Kidney glomerular epithelial cell (primary cell): ENCODE results near the gene HS3ST3A1.
"Not testable (repeated sequence)": the region's sequence is repeated elsewhere in the genome, so short reads cannot be mapped to it uniquely, and the experiment has no call there.

ENCODE experiments used
- DNase-seq: peaks from one replicate; lab custom pipeline; 2025; lab: John Stamatoyannopoulos, UW

The HS3ST3A1 gene

DNA sequence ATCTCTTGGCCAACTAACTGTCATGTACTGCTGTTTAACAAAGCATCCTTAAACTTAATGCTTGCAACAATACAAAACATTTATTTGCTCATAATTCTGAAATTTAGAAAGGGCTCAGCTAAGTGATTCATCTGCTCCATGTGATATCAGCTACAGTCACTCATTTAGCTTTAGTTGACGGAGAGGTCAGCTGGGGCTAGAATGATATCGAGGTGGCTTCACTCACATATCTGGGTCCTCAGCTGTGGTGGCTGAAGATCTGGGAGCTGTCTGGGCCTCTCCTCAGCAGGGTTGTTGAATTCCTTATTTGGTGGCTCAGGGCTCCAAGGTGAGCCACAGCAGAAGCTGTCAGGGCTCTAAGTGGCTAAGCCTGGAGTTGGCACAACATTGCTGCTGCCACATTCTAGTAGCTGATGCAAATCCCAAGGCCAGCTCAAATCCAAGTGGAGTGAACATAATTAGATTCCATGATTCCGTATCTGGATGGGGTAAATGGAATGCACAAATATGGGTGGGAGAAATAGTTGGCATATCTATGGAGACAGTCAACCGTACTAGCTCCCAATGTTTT is 62.8 kb downstream of the HS3ST3A1 start:
- no peak for DNase-seq

DNA sequence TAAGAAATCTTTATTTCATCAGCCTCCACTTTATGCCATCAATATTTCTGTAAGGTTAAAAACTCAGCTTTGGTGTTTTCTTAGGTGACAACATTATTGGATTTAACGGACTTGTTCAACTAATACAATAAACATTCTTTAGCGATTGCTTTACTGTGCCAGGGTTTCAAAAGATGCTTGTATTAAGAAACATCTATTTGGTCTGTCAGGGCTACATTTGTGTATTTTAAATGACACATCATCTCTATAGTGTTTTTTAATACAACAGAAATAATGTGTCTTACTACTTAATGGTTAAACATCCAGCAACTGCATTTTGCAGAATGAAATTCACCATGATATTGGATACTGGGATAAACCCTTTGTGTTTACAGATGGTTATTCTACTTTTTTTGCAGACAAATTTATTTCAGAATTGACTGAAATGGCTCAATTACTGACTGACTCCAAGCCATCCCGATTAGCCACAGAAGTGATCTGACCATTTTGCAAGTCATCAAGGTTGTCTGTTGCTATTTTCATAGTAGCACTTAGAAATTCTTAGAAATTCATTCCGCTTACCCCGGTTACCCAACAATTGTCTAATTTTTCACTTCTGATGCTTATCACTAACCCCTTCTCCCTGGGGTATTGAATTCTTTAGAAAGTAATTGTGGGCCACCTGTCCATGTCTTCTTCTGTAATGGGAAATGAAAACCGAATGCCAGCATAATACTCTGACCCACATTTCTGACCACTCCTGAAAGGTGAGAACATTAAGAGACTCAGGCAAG is 63.7 kb downstream of the HS3ST3A1 start:
- no peak for DNase-seq

DNA sequence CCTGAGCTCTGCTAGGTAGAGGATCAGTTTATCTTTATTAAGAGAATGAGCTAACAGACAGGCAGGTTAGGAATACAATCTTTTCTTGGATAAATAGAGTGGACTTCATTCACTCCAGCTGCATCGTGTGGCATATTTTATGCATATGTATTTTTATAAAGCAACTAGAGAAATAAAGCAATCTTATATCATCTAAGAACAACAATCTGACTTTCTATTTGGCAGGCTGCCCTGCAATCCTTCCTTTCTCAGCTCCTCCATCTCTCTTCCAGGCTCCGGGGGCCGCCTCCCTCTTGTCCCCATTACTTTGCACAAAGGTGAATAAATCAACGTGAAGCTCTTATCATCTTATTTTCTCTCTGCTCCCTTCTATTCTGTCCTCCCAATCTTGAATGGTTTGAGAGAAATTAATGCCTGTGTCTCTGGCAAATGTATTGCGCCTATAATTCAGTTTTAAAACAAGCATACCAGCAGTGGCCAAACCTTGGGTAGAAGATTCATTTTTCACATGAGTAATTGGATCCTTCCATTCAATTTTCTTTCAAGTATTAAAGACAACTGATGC is 64.5 kb downstream of the HS3ST3A1 start:
- DNase-seq, result no peak

DNA sequence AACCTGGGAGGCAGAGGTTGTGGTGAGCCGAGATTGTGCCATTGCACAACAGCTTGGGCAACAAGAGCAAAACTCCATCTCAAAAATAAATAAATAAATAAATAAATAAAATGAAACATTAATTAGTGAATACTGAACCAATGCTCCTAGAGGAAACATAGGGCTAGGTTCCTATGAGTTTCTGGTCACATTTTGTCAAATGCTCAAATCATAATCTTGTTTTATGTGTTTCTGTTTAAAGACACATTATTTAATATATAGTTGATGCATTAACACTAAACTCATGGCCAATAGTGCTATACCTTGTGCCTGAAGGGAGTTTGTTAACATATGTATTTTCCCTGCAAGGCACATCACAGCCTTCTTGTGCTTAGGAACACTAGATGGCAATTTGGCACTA is 66.8 kb downstream of the HS3ST3A1 start:
- DNase-seq, result no peak

DNA sequence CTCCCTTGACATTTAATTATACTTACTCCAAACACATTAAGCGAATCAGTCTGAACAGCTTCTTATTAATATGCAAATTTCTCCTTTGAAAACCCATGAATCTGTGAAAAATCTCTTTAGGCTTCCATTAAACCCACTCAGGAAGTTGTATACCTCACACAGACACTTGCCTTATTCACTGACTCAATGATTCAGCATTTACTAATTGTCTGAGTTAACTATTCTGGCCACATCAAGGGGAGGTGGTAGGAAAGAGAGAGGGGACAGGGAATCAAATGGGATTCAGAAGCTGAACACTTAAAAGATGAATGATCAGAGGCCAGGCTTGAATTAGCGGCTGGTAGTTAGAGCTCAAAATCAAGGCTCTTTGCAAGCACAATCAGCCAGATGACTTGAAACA is 70.0 kb downstream of the HS3ST3A1 start:
- DNase-seq, result no peak

DNA sequence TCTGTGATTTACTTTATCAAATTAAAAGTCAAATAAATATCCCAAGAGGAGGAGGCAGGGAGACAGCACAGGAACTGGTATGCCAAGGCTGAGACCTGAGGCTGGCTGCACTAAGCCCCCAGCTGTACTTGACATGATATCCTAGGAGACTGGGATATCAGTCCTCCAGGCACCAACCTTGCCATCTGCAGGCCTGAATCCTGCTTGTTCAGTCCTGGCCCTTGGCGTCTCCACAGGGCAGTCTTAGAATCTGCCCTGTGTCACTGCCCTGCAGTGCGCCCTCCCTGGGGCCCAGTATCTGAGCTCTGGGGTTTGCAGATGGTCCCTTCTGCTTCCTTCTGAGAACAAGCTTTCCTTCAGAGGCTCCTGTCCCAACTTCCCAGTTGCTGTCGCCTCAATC is 75.9 kb downstream of the HS3ST3A1 start:
- no peak for DNase-seq

DNA sequence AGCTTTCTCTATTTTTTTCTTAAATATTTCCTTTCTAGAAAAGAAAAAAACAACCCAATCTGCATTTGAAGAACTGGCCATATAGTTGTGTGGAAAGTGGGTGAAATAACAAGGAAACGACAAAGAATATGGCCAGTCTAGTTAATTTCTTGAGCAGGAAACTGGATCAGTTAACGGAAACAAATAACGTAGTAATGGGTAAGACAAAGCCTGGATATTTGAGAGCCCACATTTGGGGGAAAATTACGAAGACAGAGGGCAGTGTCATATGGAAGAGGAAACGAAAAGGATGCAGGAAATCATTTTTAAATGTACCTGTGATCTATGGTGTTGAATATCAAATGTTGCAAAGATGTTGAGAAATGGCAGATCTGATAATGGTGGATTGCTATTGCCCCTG is 78.6 kb downstream of the HS3ST3A1 start:
- no peak for DNase-seq

DNA sequence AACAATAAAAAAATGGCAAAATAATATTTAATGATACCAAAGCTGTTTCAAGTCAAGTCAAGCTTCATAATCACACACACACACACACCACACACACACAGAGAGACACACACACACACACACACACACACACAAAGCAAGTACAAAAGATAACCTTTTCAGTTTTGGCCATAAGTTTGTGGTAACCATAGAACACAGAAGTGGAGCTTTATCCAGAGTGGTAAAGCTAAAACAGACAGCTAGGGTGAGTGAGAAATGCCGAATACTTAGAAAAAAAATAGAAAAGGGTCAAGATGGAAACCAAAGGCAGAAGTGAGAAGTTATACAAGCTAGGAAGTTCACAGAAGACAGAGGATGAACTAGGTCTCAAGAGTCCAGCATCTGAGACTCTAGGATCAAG is 79.0 kb downstream of the HS3ST3A1 start:
- no peak for DNase-seq

DNA sequence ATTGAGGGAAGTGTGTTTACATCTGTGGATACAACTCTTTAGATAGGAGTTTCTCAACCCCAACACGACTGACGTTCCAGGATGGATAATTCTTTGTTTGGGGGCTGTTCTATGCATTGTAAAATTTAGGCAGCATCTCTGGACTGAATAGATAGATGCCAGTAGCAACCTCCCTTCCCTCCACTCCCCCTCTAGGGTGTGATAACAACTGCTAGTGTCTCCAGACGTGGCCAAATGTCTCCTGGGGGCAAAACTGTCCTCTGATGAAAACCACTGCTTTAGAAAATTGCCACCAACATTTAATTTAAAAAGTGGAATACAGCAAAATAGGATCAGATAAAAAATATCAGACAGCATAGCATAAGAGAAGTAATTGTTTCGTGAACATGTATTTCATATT is 79.9 kb downstream of the HS3ST3A1 start:
- DNase-seq, result no peak

DNA sequence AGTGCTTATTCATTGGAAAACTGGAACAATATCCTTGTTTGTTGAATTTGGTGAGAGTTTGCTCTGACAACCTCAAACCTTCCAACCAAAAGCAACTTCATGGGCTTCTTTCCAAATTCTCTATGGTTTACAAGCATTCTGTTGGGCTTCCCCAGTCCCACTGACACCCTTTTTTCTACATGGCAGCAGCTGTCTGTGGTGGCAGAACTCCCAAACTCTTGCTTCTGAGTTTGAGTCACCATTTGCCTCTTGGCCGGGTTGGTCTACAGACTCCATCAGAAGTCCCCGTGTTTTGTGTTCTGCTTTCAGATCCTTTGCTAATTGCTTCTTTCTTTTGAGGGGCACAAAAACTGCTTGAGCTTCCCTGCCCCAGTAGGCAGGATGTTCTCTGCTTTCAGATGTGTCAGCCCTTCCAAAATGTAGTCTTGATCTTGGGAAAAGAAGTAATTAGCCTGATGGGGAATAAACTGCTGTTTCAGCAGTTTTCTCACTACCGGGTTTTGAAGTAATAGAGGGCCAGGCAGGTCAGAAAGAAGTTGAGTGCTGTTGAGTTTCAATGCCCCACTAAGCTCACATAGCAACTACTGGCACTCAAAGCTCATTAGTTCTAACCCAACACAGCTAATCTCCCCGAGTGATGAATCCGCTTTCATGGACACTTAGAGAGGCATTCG is 80.7 kb downstream of the HS3ST3A1 start:
- DNase-seq, result no peak

DNA sequence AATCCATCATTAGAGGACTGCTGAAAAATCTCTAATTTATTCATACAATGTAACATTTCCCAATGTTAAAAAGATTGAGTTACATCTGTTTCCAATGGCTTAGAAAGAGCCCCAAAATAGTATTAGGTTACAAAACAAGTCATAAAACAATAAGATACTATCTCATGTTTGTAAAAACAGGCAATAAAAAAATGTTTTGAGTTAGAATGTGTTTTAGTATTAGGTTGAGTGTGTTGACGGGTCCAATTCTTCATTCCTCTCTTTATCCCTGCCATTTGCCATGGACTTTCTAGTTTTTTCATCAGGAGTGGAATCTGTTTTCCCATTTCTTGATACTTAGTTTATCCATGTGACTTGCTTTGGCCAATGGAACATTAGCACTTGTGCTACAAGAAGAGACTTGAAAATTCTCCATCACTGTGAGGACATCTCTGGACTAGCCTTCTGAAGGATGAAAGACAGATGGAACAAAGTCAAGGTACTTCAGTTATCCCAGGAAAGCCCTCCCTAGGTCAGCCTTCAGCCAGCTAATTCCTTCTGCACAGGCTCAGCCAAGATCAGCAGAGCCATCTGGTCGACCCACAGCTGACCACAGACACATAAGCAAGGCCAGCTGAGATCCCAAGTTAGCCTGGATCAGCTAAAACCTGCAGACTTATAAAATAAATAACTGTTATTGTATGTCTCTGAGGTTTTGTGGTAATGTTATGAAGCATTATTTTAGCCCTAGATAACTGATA is 83.3 kb downstream of the HS3ST3A1 start:
- DNase-seq, result no peak

DNA sequence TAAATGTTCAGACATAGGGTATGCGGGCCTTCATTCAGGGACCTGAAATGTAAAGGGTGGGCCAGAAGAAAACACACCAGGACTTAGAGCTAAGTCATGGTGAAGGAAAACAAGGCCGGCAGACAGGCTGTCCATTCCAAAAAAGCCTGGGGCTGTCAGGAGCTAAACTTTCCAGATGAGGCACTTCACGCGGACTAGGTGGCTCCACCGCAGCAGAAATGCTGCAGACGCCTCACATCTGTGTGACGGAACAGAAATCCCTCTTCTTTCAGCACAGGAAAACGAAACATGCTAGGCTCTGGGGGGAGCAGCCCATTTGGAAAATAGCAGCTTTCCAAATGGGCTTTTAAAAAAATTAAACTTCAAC is 88.7 kb downstream of the HS3ST3A1 start:
- DNase-seq, result no peak

DNA sequence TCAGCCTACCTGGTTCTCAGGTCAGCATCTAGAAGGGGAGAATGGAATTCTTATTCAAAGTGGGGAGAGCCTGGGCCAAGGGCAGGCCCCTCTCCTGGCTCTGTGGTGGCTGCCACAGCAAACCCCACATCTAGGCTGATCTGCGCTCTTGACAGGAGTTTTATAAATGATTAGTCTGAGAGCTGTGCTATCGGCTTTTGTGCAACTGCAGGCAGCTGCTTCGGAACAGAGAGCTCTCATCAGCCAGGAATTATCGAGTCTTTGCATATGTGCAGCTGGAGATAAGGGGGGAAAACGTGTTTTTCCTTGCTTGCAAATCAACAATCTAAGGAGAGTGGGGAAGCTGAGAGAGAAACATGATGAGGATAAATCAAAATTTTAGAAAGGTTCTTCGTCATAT is 91.7 kb downstream of the HS3ST3A1 start:
- DNase-seq, result no peak

DNA sequence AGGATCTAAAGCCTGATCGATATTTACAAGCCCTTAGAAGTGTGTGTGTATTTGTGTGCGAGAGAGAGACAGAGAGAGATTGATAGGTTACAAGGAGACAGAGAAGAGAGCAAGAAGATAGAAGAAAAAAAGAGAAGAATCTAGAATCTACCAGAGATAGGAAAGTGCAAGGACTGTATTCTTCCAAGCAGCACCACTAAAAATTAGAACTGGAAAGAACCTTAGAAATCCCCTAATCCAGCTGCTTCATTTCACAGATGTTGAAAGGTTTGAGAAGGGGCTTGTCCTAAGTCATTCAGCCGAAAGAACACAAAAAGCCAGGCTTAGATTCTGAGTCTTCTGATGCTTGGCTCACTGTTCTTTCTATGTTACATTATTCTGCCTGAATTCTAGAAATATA is 92.2 kb downstream of the HS3ST3A1 start:
- DNase-seq, result no peak

DNA sequence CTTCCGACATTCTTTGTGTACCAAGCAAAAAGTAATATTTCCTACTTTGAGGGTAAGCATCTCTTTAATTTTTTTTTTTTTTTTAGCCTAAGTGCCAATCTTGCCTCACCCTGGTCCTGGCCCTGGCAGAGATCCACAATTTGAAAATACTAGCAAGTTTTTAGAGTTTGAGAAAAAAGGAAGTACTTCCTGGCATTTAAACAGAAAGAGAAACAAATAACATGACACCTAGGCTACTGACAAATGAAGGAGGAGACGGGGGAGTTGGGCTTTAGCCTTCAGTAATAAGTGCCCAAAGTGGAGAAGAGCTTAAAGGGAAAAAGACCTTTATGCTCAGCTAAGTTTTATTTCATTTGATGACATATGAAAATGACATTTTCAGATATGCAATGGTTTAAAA is 92.8 kb downstream of the HS3ST3A1 start:
- DNase-seq, result no peak

DNA sequence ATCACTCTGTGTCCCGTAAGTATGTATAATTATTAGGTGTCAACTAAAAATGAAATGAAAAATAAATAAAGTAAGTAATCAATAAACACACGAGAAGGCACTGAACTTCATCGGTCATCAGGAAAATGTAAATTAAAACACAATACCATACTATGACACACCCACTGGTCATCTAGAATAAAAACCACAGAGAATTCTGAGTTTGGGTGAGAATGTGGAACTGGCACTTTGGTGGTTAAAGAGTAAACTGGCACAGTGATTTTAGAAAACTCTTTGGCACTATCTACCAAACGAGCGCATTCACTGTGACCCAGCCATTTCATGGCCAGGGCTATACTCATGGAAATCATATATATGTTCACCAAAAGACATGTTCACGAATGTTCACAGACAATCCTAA is 98.2 kb downstream of the HS3ST3A1 start:
- no peak for DNase-seq

DNA sequence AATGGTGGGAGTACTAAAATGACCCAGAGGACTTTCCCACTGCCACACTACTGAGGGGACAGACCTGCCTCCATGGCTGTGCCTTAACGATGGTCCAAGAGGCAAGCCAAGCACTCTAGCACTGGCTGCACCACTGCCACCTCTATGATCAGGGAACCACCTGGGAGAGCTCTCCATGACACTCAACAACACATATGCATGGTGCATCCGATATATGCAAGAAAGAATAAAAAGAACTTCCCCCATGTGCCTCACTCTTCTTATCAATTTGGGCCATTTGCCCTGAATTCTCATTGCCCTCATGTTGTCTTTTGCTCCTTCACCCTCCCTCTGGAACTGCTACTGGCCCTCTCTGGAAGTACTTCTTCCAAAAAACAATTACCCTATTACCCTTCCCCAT is 99.5 kb downstream of the HS3ST3A1 start:
- no peak for DNase-seq

DNA sequence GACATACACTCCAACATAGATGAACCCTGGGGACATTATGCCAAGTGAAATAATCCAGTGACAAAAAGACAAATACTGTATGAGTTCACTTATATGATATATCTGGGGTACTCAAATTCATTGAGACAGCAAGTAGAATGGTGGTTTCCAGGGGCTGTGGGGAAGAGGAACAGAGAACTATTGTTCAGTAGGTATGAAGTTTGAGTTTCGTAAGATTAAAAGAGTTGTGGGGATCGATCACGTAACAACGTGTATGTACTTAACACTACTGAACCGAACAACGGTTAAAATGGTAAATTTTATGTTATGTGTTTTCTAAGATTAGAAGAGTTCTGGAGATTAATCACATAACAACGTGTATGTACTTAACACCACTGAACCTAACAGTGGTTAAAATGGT is 100.8 kb downstream of the HS3ST3A1 start:
- no peak for DNase-seq

DNA sequence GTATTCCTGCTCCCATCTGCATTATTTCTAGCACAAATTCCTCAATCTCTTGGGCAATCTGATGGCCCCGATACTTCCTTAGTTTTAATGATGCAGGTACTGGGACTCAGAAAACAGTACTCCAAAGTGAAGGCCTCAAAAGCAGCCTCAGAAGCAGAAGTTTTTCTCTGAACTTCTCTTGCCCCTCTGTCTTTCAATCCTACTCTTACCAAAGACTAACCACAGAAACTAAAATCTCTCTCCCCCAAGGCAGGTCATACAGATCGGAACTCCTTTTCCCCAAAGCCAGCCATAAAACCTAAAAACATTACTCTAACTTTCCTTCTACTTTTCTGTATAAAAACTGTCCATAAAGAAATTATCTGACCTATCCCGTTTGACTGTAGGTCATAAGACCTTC is 103.5 kb downstream of the HS3ST3A1 start:
- no peak for DNase-seq

DNA sequence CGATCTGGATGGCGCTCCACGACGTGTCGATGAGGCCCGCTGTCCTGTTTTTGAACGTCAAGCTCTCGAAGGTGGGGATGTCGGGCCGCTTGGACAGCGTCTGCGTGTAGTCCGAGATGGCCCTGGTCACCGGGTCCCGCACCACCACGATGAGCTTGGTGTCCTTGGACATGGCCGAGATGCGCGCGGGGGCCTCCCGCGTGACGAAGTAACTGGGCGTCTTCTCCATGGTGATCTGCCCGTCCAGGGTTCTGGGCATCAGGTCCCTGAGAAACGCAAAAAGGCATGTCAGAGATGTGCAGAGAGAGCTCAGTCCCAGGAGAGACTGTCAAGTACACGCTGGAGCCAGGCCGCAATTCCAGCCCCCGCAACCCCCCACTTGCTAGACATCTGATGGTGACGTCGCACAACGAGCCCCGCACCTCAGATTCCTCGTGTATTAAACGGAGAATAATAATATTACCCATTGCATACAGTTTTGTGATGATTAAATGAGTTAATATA is 105.1 kb downstream of the HS3ST3A1 start:
- not testable (repeated sequence) for DNase-seq

DNA sequence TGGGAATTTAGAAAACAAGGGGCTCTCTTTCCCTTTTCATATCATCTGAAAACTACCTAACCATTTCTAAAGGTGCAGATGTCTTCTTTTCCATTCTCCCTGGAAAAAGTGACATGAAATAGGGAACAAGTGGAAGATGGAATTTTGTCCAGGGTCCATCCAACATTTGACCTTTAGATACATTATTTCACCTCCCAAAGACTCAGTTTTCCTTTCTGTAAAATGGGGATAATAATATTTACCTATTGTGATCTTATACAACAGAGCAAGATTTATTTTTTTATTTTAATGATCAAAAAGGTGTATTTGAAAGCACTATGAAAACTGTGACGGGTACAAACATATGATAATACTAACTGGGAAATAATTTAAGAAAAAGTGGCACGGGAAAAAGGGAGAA is 106.3 kb downstream of the HS3ST3A1 start:
- DNase-seq, result no peak

DNA sequence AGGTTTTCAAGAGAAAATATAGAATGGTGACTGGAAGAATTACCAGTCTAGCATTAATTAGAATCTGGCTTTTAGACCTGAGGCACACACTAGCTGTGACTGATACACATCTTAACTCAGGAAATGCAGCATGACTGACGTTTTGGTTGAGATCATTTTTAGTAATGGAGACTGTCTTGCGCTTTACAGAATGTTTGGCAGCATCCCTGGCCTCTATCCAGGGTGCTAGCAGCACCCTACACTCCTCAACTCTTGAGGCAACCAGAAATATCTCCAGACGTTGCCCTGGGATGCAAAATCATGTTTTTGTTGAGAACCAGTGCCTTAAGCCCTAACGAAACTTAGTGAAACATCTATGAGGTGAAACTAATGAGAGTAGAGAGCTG is 109.0 kb downstream of the HS3ST3A1 start:
- DNase-seq, result no peak
